Epithelial cell of esophagus (primary cell): ENCODE measurements around the gene KIF16B.

Source experiments
- DNase-seq: peaks from one replicate; pipeline ENCODE4 v3.0.0; 2010; ENCODE audit warnings: low read depth
- H3K4me3 ChIP-seq: 2 replicates; pipeline ENCODE4 v1.5.1; 2011; ENCODE audit warnings: mild to moderate bottlenecking, low read length, control low read depth
- TF ChIP-seq, protein P1 (sequence below): IDR thresholded peaks from 2 replicates; pipeline ENCODE4 v1.5.1; 2011; ENCODE audit warnings: low read depth, mild to moderate bottlenecking, low read length, control low read depth, inconsistent platforms; ENCODE audit not compliant: insufficient read depth; ENCODE audit errors: missing control alignments

KIF16B gene

DNA sequence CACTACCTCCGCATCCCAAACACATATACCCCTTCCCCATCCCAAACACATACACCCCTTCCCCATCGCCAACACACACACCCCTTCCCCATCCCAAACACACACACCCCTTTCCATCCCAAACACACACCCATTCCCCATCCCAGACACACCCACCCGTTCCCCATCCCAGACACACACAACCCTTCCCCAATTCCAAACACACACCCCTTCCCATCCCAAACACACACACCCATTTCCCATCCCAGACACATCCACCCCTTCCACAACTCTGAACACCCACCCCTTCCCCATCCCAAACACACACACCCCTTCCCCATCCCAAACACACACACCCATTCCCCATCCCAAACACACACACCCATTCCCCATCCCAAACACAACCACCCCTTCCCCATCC lies 314.5 kb downstream of the KIF16B start:
- DNase-seq: no peak
- TF ChIP-seq, protein P1, sequence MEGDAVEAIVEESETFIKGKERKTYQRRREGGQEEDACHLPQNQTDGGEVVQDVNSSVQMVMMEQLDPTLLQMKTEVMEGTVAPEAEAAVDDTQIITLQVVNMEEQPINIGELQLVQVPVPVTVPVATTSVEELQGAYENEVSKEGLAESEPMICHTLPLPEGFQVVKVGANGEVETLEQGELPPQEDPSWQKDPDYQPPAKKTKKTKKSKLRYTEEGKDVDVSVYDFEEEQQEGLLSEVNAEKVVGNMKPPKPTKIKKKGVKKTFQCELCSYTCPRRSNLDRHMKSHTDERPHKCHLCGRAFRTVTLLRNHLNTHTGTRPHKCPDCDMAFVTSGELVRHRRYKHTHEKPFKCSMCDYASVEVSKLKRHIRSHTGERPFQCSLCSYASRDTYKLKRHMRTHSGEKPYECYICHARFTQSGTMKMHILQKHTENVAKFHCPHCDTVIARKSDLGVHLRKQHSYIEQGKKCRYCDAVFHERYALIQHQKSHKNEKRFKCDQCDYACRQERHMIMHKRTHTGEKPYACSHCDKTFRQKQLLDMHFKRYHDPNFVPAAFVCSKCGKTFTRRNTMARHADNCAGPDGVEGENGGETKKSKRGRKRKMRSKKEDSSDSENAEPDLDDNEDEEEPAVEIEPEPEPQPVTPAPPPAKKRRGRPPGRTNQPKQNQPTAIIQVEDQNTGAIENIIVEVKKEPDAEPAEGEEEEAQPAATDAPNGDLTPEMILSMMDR: no peak
- no peak overlapping the region for H3K4me3 ChIP-seq

DNA sequence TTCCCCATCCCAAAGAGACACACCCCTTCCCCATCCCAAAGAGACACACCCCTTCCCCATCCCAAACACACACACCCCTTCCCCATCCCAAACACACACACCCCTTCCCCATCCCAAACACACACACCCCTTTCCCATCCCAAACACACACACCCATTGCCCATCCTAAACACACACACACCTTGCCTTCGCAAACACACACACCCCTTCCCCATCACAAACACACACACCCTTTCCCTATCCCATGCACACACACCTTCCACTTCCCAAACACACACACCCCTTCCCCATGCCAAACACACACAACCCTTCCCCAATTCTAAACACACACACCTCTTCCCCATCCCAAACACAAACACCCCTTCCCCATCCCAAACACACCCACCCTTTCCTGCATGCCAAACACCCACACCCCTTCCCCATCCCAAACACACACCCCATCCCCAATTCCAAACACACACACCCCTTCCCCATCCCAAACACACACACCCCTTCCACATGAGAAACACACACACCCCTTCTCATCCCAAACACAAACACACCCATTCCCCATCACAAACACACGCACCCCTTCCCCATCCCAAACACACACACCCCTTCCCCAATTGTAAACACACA lies 315.3 kb downstream of the KIF16B start:
- no peak overlapping the region for H3K4me3 ChIP-seq
- TF ChIP-seq, protein P1: no peak
- no peak for DNase-seq

DNA sequence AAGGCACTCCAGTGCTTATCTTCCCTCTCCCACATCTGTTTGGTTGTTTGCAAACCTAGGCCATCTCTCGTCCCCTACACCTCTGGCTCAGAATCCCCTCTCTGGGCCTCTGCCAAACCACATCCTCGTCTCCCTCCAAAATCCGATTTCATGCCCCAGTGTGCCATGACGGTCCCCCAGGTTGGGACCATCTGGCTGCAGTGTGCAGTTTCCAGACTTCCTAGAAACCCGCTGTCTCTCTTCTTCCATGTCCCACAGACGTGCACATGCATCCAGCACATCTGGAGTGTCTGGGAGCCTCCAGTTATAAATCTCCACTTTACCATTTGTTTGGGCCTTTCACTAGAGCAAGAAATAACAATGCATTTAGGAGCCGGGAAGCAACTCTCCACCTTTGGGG lies 316.2 kb downstream of the KIF16B start:
- DNase-seq: no peak
- TF ChIP-seq, protein P1: no peak
- no peak overlapping the region for H3K4me3 ChIP-seq

DNA sequence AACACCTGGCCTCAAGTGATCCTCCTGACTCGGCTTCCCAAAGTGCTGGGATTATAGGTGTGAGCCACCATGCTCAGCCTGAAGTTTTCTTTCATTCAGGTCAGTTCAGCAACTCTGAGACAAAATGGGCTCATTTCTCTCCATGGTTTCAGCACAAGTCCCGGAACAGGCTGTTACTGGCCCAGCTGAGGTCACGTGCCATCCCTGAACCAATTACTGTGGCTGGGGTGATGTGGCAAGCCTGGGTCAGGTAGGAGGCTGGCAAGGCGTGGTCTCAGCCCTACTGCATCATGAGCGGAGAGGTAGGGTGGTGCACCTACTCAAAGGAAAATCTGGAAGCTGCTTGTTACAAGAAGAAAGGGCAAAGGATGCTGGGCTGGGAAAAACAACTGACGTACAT lies 326.4 kb downstream of the KIF16B start:
- TF ChIP-seq, protein P1: no peak
- DNase-seq: no peak

DNA sequence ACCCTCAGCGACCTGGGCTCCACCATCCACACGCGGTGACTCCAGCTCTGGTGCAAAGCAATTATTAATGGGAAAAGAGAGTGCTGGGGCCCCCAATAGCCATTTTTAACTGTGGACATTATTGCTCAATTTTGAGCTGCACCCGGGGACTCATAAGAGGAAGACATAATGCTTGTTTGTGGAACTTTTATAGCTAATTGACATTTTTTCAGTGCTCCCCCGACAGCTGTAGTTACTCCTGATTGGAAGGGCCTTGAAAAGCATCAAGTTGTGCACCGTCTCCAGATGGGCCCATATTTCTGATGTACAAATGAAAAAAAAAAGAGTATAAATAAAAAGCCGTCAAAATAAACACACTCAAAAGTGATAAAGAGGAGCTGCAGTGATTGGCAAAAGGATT lies 327.0 kb downstream of the KIF16B start:
- no peak for DNase-seq
- no peak overlapping the region for H3K4me3 ChIP-seq
- TF ChIP-seq, protein P1: no peak

More for the DNA sequence above, 326.4 kb downstream of the KIF16B start:
- no peak overlapping the region for H3K4me3 ChIP-seq

DNA sequence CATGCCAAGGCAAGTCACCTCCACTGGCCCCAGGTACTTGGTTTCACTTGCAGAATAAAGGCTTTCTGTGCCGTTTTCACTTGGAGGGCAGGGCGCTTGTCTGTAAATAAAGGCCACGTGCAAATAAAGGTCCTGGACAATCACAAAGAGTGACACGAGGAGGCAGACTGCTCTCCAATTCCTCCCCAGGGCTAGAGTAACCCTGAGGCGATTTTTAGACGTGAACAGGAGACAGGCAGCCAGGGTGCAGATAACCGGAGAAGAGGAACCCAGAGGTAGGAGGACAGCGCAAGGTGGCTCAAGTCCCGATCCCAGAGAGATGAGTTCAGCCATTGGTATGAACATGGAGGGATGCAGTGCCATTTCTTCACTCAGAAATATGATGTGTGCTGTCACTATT lies 327.4 kb downstream of the KIF16B start:
- DNase-seq: no peak
- H3K4me3 ChIP-seq: no peak overlapping the region
- TF ChIP-seq, protein P1: no peak

DNA sequence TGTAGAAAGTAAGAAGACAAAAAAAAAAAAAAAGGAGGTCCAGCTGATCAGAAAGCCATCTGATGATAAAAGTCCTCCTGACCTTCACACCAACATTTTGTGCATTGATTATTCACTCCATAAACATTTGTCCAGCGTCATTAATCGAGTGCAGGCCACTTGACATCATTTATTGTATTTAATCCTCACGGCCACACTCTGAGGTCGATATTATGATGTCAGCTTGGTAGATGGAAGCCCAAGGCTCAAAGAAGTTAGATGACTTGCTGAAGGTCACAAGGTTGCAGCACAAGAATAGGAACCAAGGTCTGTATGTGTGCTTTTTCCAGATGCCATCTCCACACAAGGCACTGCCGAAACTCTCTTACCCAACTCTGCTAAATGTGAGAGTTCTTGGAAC lies 328.4 kb downstream of the KIF16B start:
- TF ChIP-seq, protein P1: no peak
- DNase-seq: no peak
- H3K4me3 ChIP-seq: no peak overlapping the region
